Tibial nerve (tissue), 4 donors: ENCODE measurements around the gene EPHB3.

Experiments used
- CTCF ChIP-seq, 5 experiments: fragments of 200-600 bp in 3 of 5; fragments of 450-650 bp in 2 of 5; sonication (generic) in 3 of 5; IDR thresholded peaks; one replicate each; pipeline ENCODE4 v1.5.1; 2016 to 2019; ENCODE audit warnings: antibody characterized with exemption in 5 of 5, mild to moderate bottlenecking in 3 of 5, moderate library complexity in 2 of 5
- EP300 ChIP-seq, 2 donors: sonication (generic); formaldehyde crosslinking; IDR thresholded peaks; one replicate each; pipeline ENCODE4 v1.6.1; 2017; ENCODE audit warnings: antibody characterized with exemption in 2 of 2, mild to moderate bottlenecking in 1 of 2
- POLR2A ChIP-seq, 2 donors: fragments of 450-650 bp; IDR thresholded peaks; one replicate each; pipeline ENCODE4 v1.6.1; 2017; ENCODE audit warnings: antibody characterized with exemption in 2 of 2, mild to moderate bottlenecking in 2 of 2, moderate library complexity in 2 of 2

- TF ChIP-seq POLR2A (IDR thresholded peaks at IDR 0.05) (no peak), CTCF (IDR thresholded peaks at IDR 0.05) (no peak), EP300 (IDR thresholded peaks at IDR 0.05) (no peak)
Measured at GRCh38 chr3:184556582-184557347, 4.8 kb upstream of the EPHB3 start.
